PC-9 (cell line): Measurements from ENCODE around the gene SLC49A4.

Experiments used
- EZH2 ChIP-seq: fragments of 200-600 bp; sonication (generic); IDR thresholded peaks from 2 replicates; pipeline ENCODE4 v1.8.0; 2017; ENCODE audit warnings: antibody characterized with exemption, low read depth
- TF ChIP-seq, protein P1 (sequence below): fragments of 200-600 bp; sonication (generic); conservative IDR thresholded peaks from 2 replicates; pipeline ENCODE4 v1.6.1; 2017; ENCODE audit warnings: mixed run types, antibody characterized with exemption, mild to moderate bottlenecking, moderate library complexity

DNA sequence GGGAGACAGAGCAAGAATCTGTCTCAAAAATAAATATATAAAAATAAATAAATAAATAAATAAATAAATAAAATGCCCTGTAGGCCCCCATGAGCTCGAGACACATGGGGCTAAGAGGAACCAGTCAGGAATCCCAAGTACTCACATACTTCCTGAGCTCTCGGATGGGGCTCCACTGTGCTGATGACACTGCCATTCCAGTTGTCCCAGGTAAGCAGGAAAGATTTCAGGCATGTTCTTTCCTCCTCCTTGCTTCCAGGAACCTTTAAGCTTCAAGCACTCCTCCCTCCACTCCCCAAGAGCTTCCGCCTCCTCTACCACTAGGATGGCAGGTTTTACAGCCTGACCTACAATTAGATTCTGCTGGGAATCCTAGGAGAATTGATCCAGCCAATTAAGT, 113.4 kb downstream of the SLC49A4 start:
- no peak for TF ChIP-seq EZH2
- TF ChIP-seq, protein P1, sequence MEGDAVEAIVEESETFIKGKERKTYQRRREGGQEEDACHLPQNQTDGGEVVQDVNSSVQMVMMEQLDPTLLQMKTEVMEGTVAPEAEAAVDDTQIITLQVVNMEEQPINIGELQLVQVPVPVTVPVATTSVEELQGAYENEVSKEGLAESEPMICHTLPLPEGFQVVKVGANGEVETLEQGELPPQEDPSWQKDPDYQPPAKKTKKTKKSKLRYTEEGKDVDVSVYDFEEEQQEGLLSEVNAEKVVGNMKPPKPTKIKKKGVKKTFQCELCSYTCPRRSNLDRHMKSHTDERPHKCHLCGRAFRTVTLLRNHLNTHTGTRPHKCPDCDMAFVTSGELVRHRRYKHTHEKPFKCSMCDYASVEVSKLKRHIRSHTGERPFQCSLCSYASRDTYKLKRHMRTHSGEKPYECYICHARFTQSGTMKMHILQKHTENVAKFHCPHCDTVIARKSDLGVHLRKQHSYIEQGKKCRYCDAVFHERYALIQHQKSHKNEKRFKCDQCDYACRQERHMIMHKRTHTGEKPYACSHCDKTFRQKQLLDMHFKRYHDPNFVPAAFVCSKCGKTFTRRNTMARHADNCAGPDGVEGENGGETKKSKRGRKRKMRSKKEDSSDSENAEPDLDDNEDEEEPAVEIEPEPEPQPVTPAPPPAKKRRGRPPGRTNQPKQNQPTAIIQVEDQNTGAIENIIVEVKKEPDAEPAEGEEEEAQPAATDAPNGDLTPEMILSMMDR = no peak
